HG02763 (cell line): ENCODE results near the gene SUV39H2.
A peak's percentile ranks its signal among the peaks of the same experiment; 100 is the strongest.
"Not testable (repeated sequence)": the region's sequence is repeated elsewhere in the genome, so short reads cannot be mapped to it uniquely, and the experiment has no call there.

Experiments
- ATAC-seq: cut with Tn5 transposase; IDR thresholded peaks from one replicate; pipeline ENCODE4 v1.9.1; 2021; ENCODE audit warnings: mild to moderate bottlenecking, moderate library complexity; ENCODE audit not compliant: unreplicated experiment

Gene SUV39H2

DNA sequence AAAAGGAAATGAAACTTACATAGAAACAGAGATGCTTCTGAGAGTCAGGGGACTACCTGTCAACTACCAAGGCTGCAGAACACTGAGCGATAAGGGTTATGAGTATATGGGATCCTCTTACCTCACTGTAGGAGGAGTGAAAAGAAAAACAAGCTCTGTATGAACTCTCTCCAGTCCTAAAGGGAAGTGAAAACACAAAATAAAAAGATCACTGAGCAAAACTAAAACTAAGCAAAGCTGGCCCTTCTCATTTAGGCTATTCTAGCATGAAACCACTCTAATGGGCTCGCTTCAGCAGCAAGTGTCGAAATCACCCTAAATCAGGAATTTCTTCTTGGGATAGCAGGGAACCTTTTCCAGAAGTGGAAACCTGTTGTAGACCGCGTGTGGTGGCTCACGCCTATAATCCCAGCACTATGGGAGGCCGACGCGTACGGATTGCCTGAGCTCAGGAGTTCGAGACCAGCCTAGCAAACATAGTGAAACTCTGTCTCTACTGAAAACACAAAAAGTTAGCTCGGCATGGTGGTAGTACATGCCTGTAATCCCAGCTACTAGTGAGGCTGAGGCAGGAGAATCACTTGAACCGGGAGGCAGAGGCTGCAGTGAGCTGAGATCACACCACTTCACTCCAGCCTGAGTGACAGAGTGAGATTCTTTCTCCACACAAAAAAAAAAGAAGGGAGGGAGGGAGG is 48.2 kb downstream of the SUV39H2 start:
- ATAC-seq, result peak; percentile 94

- ATAC-seq, result no peak
Observed at GRCh38 chr10:14930610-14931009, 51.9 kb downstream of the SUV39H2 start.

DNA sequence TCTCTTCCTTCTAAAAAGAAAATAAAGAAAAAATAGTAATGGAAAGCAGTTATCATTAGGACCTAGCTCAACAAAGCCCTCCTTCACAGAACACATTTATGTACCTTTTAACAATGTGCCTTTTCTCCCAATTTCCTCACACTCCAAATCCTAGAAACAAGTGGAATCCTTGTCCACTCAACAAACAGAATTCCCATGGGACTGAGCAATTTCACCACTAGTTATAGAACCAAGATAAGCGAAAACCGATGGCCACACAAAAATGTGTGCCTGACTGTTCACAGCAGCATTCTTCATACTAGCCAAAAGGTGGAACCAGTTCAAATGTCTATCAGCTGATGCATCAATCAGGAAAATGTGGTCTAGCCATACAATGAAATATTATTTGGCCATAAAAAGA is 57.9 kb downstream of the SUV39H2 start:
- no peak for ATAC-seq

DNA sequence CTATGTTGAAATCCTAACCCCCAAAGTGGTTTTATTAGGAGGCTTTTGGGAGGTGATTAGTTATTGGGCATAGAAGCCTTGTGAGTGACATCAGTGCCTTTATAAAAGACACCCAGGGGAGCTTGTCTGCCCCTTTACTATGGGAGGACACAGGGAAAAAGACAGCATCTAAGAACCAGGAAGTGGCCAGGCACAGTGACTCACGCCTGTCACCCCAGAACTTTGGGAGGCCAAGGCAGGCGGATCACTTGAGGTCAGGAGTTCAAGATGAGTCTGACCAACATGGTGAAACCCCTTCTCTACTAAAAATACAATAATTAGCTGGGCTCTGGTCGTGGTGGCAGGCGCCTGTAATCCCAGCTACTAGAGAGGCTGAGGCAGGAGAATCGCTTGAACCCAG is 60.3 kb downstream of the SUV39H2 start:
- ATAC-seq, result not testable (repeated sequence)

- peak; percentile 88 for ATAC-seq
Observed at GRCh38 chr10:14942147-14942949, 63.7 kb downstream of the SUV39H2 start.

DNA sequence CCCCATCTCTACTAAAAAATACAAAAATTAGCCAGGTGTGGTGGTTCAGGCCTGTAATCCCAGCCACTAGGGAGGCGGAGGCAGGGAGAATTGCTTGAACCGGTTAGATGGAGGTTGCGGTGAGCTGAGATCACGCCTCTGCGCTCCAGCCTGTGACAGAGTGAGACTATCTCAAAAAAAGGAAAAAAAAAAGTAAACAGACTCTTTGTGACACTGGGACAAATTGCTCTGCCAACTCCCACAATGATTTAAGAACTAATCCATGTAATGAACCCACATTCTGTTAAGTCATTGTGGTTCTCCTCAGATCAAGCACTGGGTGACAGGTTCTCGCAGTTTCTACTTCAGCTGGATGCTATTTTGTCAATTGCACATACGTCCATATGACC is 64.3 kb downstream of the SUV39H2 start:
- ATAC-seq, result not testable (repeated sequence)

- no peak for ATAC-seq
Observed at GRCh38 chr10:14945108-14945507, 66.4 kb downstream of the SUV39H2 start.

DNA sequence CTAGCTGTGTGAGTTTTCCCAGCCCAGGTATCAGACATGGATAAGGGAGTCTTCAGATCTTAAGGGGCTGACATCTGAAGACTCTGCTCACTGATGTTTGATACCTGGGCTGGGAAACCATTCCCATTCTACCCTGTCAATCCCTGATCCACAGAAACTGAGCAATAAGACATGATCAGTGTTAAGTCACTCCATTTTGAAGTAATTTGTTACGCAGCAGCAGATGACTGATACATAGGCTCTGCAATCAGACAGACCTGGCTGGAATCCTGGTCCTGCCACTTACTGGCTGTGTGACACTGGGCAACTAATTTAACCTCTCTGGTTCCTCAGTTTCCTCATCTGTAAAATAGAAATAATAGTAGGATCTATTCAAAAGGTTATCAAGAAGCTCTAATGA is 68.6 kb downstream of the SUV39H2 start:
- no peak for ATAC-seq

DNA sequence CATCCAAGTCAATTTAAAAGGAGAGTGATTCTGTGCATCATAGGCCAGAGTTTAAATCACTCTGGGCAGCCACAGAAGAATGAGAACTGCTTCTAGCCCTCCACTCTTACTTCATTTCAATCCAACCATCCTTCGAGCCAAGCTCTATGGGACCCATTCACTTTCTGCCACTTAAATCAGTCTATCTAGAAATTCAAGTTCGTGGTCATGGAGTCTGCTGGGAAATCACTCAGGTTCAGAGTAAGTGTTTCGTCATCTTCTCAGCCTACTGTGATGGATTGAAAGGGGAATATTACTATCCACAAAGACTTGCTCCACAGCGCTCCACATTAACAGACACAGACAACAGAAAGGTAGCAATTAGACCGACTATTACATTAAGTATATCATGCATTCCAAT is 70.6 kb downstream of the SUV39H2 start:
- no peak for ATAC-seq

DNA sequence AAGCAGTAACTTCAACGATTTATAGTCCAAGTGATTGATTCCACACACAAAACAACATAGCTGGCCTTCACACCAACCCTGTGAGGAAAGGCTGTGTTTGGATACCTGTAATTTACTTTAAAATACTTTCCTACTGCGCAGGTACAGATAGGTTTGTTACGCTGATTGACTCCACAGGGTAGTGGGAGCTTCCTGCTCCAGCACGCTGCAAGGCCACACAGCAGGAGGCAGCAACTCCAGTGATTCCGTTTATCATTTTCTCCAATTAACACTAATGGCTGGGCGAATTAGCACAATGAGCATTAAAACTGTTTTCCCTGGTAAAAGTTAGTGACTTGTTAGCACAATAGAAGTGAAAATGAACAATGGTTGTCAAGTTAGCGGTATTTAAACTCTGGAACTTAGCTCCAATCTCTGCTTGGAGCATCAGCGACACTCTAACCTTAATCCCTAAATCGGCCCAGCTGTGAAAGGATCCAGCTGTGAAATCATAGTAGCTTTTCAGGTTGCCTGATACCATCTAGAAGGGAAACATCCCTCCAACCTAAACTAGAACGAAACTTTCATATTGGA is 74.3 kb downstream of the SUV39H2 start:
- no peak for ATAC-seq

DNA sequence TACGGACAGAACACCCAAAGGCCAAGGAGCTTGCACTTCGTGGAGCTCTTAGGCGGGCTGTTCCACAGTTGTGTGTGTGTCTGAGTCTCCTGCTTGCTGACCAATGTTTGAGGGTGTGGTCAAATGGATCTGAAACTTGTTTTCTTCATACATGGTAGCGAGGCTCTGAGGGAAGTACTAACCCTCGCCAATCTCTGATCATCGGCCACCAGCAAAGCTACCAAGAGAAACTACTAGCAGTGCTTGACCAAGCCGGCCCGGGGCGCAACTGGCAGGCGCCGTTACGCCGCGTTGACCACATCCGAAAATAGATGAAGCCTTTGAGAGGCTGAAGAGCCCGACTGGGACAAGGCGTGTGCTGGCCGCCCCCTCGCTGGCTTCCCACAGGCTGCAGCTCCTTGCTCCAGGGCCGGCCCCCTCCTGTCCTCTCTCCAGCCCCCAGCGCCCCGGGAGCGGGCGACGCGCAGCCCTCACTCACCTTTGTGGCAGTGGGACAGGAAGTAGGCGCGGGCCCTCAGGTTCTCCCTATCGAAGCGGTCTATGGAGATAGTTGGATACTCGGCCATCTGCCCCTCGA is 74.8 kb downstream of the SUV39H2 start:
- ATAC-seq, result peak; percentile 20
